Adrenal gland (tissue), 5 donors: ENCODE results near the gene NR3C1.

ENCODE experiments used
- CTCF ChIP-seq, 6 experiments: fragments of 450-650 bp in 4 of 6; fragments of 200-600 bp in 2 of 6; sonication (generic) in 1 of 6; IDR thresholded peaks; 1 replicate in 5 of 6; 2 replicates in 1 of 6; pipeline versions ENCODE4 v1.5.1 to v1.8.0; 2016 to 2021; ENCODE audit warnings: antibody characterized with exemption in 6 of 6, mild to moderate bottlenecking in 2 of 6, moderate library complexity in 1 of 6
- POLR2A ChIP-seq, 2 donors: fragments of 450-650 bp; IDR thresholded peaks; one replicate each; pipeline ENCODE4 v1.6.1; 2017; ENCODE audit warnings: antibody characterized with exemption in 2 of 2, mild to moderate bottlenecking in 2 of 2, moderate library complexity in 1 of 2
- donor health status: DM: no; HTN: no; CAD: no.

DNA sequence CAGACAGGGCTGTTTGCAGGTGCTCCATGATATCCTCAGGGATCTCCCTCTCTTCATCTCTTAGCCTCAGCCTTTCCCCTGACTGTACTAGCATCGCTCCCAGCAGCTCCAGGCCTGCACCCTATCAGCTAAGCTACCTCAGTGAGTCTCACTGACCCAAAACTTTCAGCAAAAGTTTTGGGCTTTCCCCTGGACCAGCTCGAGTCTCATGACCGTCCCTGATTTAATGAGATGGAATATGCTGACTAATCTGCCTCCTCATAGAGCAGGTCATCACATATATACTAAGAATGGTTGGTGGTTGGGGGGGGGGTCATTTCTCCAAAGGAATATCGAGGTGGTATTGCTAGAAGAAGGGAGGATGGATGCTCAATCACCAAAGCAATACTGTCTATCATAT lies 151.5 kb downstream of the NR3C1 start:
- TF ChIP-seq POLR2A (IDR thresholded peaks at IDR 0.05) (no peak), CTCF (IDR thresholded peaks at IDR 0.05) (no peak)
